Mesenchymal stem cell (in vitro differentiated cells and primary cell): ENCODE results near the gene PABPN1.

Experiments
- DNase-seq: peaks from one replicate; pipeline ENCODE4 v3.0.0-alpha.2; 2013
- H2AFZ ChIP-seq: one replicate; pipeline ENCODE4 v1.6.1; 2013; ENCODE audit warnings: low read depth, mild to moderate bottlenecking, control low read depth, inconsistent platforms, low read length, moderate library complexity
- H2AK5ac ChIP-seq: 2 replicates; pipeline ENCODE4 v1.6.1; 2013; ENCODE audit warnings: low read length, moderate library complexity, mild to moderate bottlenecking, inconsistent platforms; ENCODE audit not compliant: severe bottlenecking
- H2BK120ac ChIP-seq: one replicate; pipeline ENCODE4 v1.6.1; 2013; ENCODE audit warnings: low read depth, mild to moderate bottlenecking, inconsistent platforms, low read length, moderate library complexity
- H2BK12ac ChIP-seq, 2 experiments: one replicate each; pipeline ENCODE4 v1.6.1; 2013; ENCODE audit warnings: inconsistent platforms in 2 of 2, low read length in 2 of 2, mild to moderate bottlenecking in 2 of 2, moderate library complexity in 2 of 2, control low read depth in 1 of 2
- H2BK15ac ChIP-seq: one replicate; pipeline ENCODE4 v1.6.1; 2013; ENCODE audit warnings: mild to moderate bottlenecking, low read depth, inconsistent platforms; ENCODE audit not compliant: poor library complexity, severe bottlenecking
- H2BK5ac ChIP-seq: 2 replicates; pipeline ENCODE4 v1.6.1; 2013; ENCODE audit warnings: low read depth, mild to moderate bottlenecking, low read length, control low read depth, inconsistent platforms; ENCODE audit not compliant: poor library complexity, severe bottlenecking
- H3K14ac ChIP-seq, 2 experiments: one replicate each; pipeline ENCODE4 v1.6.1; 2013; ENCODE audit warnings: inconsistent platforms in 2 of 2, low read length in 2 of 2, control low read depth in 1 of 2, mild to moderate bottlenecking in 1 of 2, moderate library complexity in 1 of 2
- H3K18ac ChIP-seq, 2 experiments: one replicate each; pipeline ENCODE4 v1.6.1; 2013; ENCODE audit warnings: inconsistent platforms in 2 of 2, low read length in 2 of 2, control low read depth in 1 of 2, low read depth in 1 of 2, mild to moderate bottlenecking in 1 of 2
- H3K23ac ChIP-seq, 2 experiments: one replicate each; pipeline ENCODE4 v1.6.1; 2013; ENCODE audit warnings: inconsistent platforms in 2 of 2, low read length in 2 of 2, mild to moderate bottlenecking in 2 of 2, moderate library complexity in 2 of 2, control low read depth in 1 of 2
- H3K27ac ChIP-seq: 2 replicates; pipeline ENCODE4 v1.5.1; 2013; ENCODE audit warnings: mild to moderate bottlenecking, moderate library complexity, low read length, control low read depth, inconsistent platforms; ENCODE audit not compliant: poor library complexity, severe bottlenecking
- H3K27me3 ChIP-seq, 2 experiments: 2 replicates each; pipeline versions ENCODE4 v1.6.1 to v1.7.0; 2013; ENCODE audit warnings: low read length in 2 of 2, mild to moderate bottlenecking in 2 of 2, moderate library complexity in 2 of 2, control low read depth in 1 of 2, inconsistent platforms in 1 of 2; ENCODE audit not compliant: control insufficient read depth in 1 of 2, insufficient read depth in 1 of 2
- H3K36me3 ChIP-seq, 2 experiments: 2 replicates each; pipeline versions ENCODE4 v1.6.1 to v1.7.0; 2013; ENCODE audit warnings: low read length in 2 of 2, control low read depth in 1 of 2, inconsistent platforms in 1 of 2, low read depth in 1 of 2, mild to moderate bottlenecking in 1 of 2; ENCODE audit not compliant: insufficient read depth in 2 of 2, control insufficient read depth in 1 of 2
- H3K4ac ChIP-seq, 2 experiments: one replicate each; pipeline ENCODE4 v1.6.1; 2013; ENCODE audit warnings: inconsistent platforms in 2 of 2, low read length in 2 of 2, mild to moderate bottlenecking in 2 of 2, moderate library complexity in 2 of 2, control low read depth in 1 of 2, low read depth in 1 of 2
- H3K4me1 ChIP-seq: 2 replicates; pipeline ENCODE4 v1.6.1; 2013; ENCODE audit warnings: low read depth, low read length, control low read depth; ENCODE audit not compliant: control insufficient read depth, insufficient read depth
- H3K4me2 ChIP-seq: 2 replicates; pipeline ENCODE4 v1.6.1; 2013; ENCODE audit warnings: low read length, mild to moderate bottlenecking, inconsistent platforms; ENCODE audit not compliant: poor library complexity, severe bottlenecking
- H3K4me3 ChIP-seq, 2 experiments: 2 replicates each; pipeline versions ENCODE4 v1.5.1 to v1.7.0; 2013; ENCODE audit warnings: low read length in 2 of 2, mild to moderate bottlenecking in 2 of 2, control low read depth in 1 of 2, low read depth in 1 of 2; ENCODE audit not compliant: insufficient read depth in 1 of 2
- H3K79me1 ChIP-seq: replicated peaks from 2 replicates; pipeline ENCODE4 v1.6.1; 2013; ENCODE audit warnings: mild to moderate bottlenecking, control low read depth, low read length, inconsistent platforms; ENCODE audit not compliant: poor library complexity, severe bottlenecking
- H3K9ac ChIP-seq: 2 replicates; pipeline ENCODE4 v1.7.0; 2013; ENCODE audit warnings: mild to moderate bottlenecking, low read length, moderate library complexity
- H3K9me3 ChIP-seq: 2 replicates; pipeline ENCODE4 v1.7.0; 2013; ENCODE audit warnings: mild to moderate bottlenecking, low read length; ENCODE audit not compliant: control insufficient read depth
- H4K8ac ChIP-seq: one replicate; pipeline ENCODE4 v1.6.1; 2013; ENCODE audit warnings: inconsistent platforms, mild to moderate bottlenecking, low read length, moderate library complexity
- H4K91ac ChIP-seq: one replicate; pipeline ENCODE4 v1.6.1; 2013; ENCODE audit warnings: mild to moderate bottlenecking, low read length, inconsistent platforms
- WGBS: methylation state at CpG from one replicate; pipeline ENCODE4 v1.1.7; 2013; ENCODE audit warnings: mixed read lengths; 5-methylcytosine and 5-hydroxymethylcytosine counted together

Gene PABPN1

GRCh38 chr14:23281247-23281646, 40.0 kb upstream of the PABPN1 start:
- no peak overlapping the region for H2BK15ac ChIP-seq
- no peak overlapping the region for H2BK5ac ChIP-seq
- no peak overlapping the region for H3K18ac ChIP-seq
- no peaks in the 10 kb centered on the region for H3K9me3 ChIP-seq
- no peaks in the 10 kb centered on the region for H3K27me3 ChIP-seq
- H3K4ac ChIP-seq = no peak overlapping the region
- H3K4me1 ChIP-seq = peaks cover 4% of the 10 kb centered on the region
- H3K36me3 ChIP-seq = peaks cover 7 to 9% of the 10 kb centered on the region in 2 experiments
- H2BK120ac ChIP-seq = no peak overlapping the region
- no peak overlapping the region for H3K4me2 ChIP-seq
- no peak overlapping the region for H3K4me3 ChIP-seq
- H2BK12ac ChIP-seq = no peak overlapping the region
- H3K27ac ChIP-seq = no peak overlapping the region
- H3K14ac ChIP-seq = no peak overlapping the region
- H3K79me1 ChIP-seq = peaks cover 32% of the 10 kb centered on the region
- DNase-seq = no peak
- no peak overlapping the region for H3K9ac ChIP-seq
- no peak overlapping the region for H3K23ac ChIP-seq
- H4K91ac ChIP-seq = no peak overlapping the region
- H4K8ac ChIP-seq = no peak overlapping the region
- H2AFZ ChIP-seq = no peak overlapping the region
- 91% methylated on average over 5 of the region's 6 CpGs for WGBS
- H2AK5ac ChIP-seq = no peak overlapping the region

- Histone ChIP-seq H3K36me3 (no peaks in the 10 kb centered on the region), H2BK15ac (peak overlapping the region; percentile 26), H2BK12ac (no peak overlapping the region), H3K14ac (no peak overlapping the region), H3K18ac (peak overlapping the region in 1 of 2 experiments; percentile 83), H3K27ac (no peak overlapping the region), H2AFZ (peak overlapping the region; percentile 68), H3K9ac (peak overlapping the region; percentile 93), H2AK5ac (peak overlapping the region; percentile 50), H3K4me1 (peaks cover 7% of the 10 kb centered on the region), H2BK5ac (no peak overlapping the region), H3K27me3 (peaks cover 0 to 7% of the 10 kb centered on the region in 2 experiments), H4K91ac (no peak overlapping the region), H3K4ac (no peak overlapping the region), H3K9me3 (no peaks in the 10 kb centered on the region), H3K79me1 (peaks cover 22% of the 10 kb centered on the region), H3K23ac (no peak overlapping the region), H4K8ac (no peak overlapping the region), H3K4me3 (peak overlapping the region; percentile 89 to 94), H3K4me2 (peak overlapping the region; percentile 78), H2BK120ac (peak overlapping the region; percentile 54)
- 38% methylated on average over 7 of the region's 9 CpGs for WGBS
- peak; percentile 41 for DNase-seq
Measured at GRCh38 chr14:23284654-23285529, 36.4 kb upstream of the PABPN1 start.

DNA sequence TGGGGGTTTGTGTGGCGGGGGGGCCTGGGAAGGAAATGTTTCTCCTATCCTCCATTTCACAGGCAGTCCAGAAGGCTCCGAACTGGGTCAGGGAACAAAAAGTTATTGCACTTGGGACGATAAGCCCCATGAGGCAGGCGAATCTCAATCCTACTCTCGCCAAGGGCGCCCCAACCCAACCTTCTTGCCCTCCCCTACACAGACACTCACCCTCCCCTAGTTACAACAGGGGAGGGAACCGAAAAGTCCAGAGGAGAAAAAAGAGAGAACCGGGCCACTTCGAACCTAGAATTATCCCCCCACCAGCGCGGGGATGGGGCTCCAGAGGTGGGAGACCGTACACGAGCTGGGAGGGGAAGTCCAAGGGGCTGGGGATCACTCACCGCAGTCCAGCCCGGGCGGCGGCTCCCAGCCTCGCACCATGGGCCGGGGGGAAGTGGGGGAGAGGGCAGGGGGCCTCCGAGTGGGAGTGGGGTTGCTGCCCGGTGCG, 35.7 kb upstream of the PABPN1 start:
- H2BK12ac ChIP-seq = no peak overlapping the region
- peak overlapping the region; percentile 68 for H2AFZ ChIP-seq
- no peak overlapping the region for H4K91ac ChIP-seq
- H3K27ac ChIP-seq = no peak overlapping the region
- peak overlapping the region; percentile 89 to 94 for H3K4me3 ChIP-seq
- peaks cover 5% of the 10 kb centered on the region for H3K4me1 ChIP-seq
- no peak overlapping the region for H2BK5ac ChIP-seq
- 0% methylated on average over 17 of the region's 22 CpGs for WGBS
- H3K4me2 ChIP-seq = peak overlapping the region; percentile 78
- no peak overlapping the region for H2AK5ac ChIP-seq
- peaks cover 0 to 7% of the 10 kb centered on the region in 2 experiments for H3K27me3 ChIP-seq
- DNase-seq = no peak
- H3K9me3 ChIP-seq = no peaks in the 10 kb centered on the region
- peak overlapping the region; percentile 67 for H2BK120ac ChIP-seq
- peak overlapping the region; percentile 93 for H3K9ac ChIP-seq
- no peaks in the 10 kb centered on the region for H3K36me3 ChIP-seq
- peak overlapping the region; percentile 77 to 83 for H3K18ac ChIP-seq
- peaks cover 17% of the 10 kb centered on the region for H3K79me1 ChIP-seq
- peak overlapping the region; percentile 31 to 74 for H3K4ac ChIP-seq
- peak overlapping the region; percentile 26 for H2BK15ac ChIP-seq
- peak overlapping the region; percentile 36 for H4K8ac ChIP-seq
- no peak overlapping the region for H3K23ac ChIP-seq
- H3K14ac ChIP-seq = peak overlapping the region in 1 of 2 experiments; percentile 83
